Measurements from ENCODE around the gene ACOT7.

Gene ACOT7

GRCh38 chr1:6420454-6421042 is 27.0 kb upstream of the ACOT7 start:
- no peak for DNase-seq (ENCODE audit: low read depth in 1 of 2, low spot score in 1 of 2)
- Histone ChIP-seq H3K4me3 (replicated peaks; ENCODE audit: insufficient read depth, low read length) (no peak overlapping the region), H3K27ac (replicated peaks) (no peak overlapping the region), H3K27me3 (ENCODE audit: insufficient read depth, poor library complexity, severe bottlenecking) (peaks cover 71% of the 10 kb centered on the region)
- TF ChIP-seq GABPA (IDR thresholded peaks at IDR 0.05; ENCODE audit: low read depth) (no peak), REST (IDR thresholded peaks at IDR 0.05; ENCODE audit: insufficient replicate concordance, low read depth) (peak; percentile 62)

- Histone ChIP-seq H3K4me3 (replicated peaks; ENCODE audit: insufficient read depth, low read length) (no peak within 1 kb of the TSS), H3K27me3 (ENCODE audit: insufficient read depth, poor library complexity, severe bottlenecking) (peaks cover 65% of the 10 kb centered on the region), H3K27ac (replicated peaks) (no peak within 1 kb of the TSS)
- DNase-seq (ENCODE audit: low read depth in 1 of 2, low spot score in 1 of 2), result no peak
- TF ChIP-seq CTCF (IDR thresholded peaks at IDR 0.05; ENCODE audit: insufficient read depth, low read length) (no peak), REST (IDR thresholded peaks at IDR 0.05; ENCODE audit: insufficient replicate concordance, low read depth) (no peak), GABPA (IDR thresholded peaks at IDR 0.05; ENCODE audit: low read depth) (no peak), POLR2AphosphoS5 (IDR thresholded peaks at IDR 0.05; ENCODE audit: low read depth) (no peak), SPI1 (IDR thresholded peaks at IDR 0.05; ENCODE audit: borderline replicate concordance, low read depth) (no peak)
These were observed 26.4 kb upstream of the ACOT7 start, which contains the start of gene HES2 for GRCh38 chr1:6419804-6420453. Gene HES2 (minus strand): TSS chr1:6419919. CDS start chr1:6419820, 99 bp downstream.

- Histone ChIP-seq H3K27me3 (ENCODE audit: insufficient read depth, poor library complexity, severe bottlenecking) (peaks cover 69% of the 10 kb centered on the region), H3K27ac (replicated peaks) (no peak overlapping the region), H3K4me3 (replicated peaks; ENCODE audit: insufficient read depth, low read length) (no peak overlapping the region)
- DNase-seq (ENCODE audit: low read depth in 1 of 2, low spot score in 1 of 2), result no peak
- TF ChIP-seq CTCF (IDR thresholded peaks at IDR 0.05; ENCODE audit: insufficient read depth, low read length), result no peak
- TF ChIP-seq POLR2AphosphoS5 (IDR thresholded peaks at IDR 0.05; ENCODE audit: low read depth), result no peak
- TF ChIP-seq GABPA (IDR thresholded peaks at IDR 0.05; ENCODE audit: low read depth), result no peak
These were observed 25.8 kb upstream of the ACOT7 start for GRCh38 chr1:6419397-6419803.

GRCh38 chr1:6418668-6419396 is 25.3 kb upstream of the ACOT7 start:
- no peak for TF ChIP-seq GABPA (IDR thresholded peaks at IDR 0.05; ENCODE audit: low read depth)
- no peak for TF ChIP-seq REST (IDR thresholded peaks at IDR 0.05; ENCODE audit: insufficient replicate concordance, low read depth)
- TF ChIP-seq CTCF (IDR thresholded peaks at IDR 0.05; ENCODE audit: insufficient read depth, low read length), result no peak
- TF ChIP-seq SPI1 (IDR thresholded peaks at IDR 0.05; ENCODE audit: borderline replicate concordance, low read depth), result no peak
- TF ChIP-seq POLR2AphosphoS5 (IDR thresholded peaks at IDR 0.05; ENCODE audit: low read depth), result no peak
- H3K27ac ChIP-seq (replicated peaks), result no peak overlapping the region
- H3K27me3 ChIP-seq (ENCODE audit: insufficient read depth, poor library complexity, severe bottlenecking), result peaks cover 67% of the 10 kb centered on the region
- no peak overlapping the region for H3K4me3 ChIP-seq (replicated peaks; ENCODE audit: insufficient read depth, low read length)
- no peak for DNase-seq (ENCODE audit: low read depth in 1 of 2, low spot score in 1 of 2)

Measured in HL-60 (cell line).